WTC11 (cell line): Measurements from ENCODE around the gene CATSPERB. TPM values are rescaled to one million over a fixed set of nuclear protein-coding genes. Genes with fewer than 3 reads are reported as not detected.

ENCODE experiments used
- ATAC-seq: fragments of 200-7000 bp; cut with Tn5 transposase; 2 replicates; pipeline ENCODE4 v1.10.0; 2021; ENCODE audit warnings: mild to moderate bottlenecking, moderate library complexity
- CTCF ChIA-PET: fragments of 300-600 bp; sonication (Branson Sonifier 250); formaldehyde crosslinking; loops from one replicate; lab custom pipeline; 2021; ENCODE audit warnings: antibody characterized with exemption; lab: Charles Lee
- POLR2A ChIA-PET: fragments of 350-600 bp; sonication (Branson Sonifier 250); formaldehyde crosslinking; loops from one replicate; lab custom pipeline; 2021; ENCODE audit warnings: antibody characterized with exemption; lab: Charles Lee
- DNase-seq: peaks from one replicate; pipeline ENCODE4 v3.0.0; 2021; ENCODE audit warnings: low spot score
- H3K27ac Mint-ChIP-seq: 2 replicates; pipeline ENCODE4 v1.8.0; 2021; ENCODE audit warnings: mixed read lengths
- H3K27me3 Mint-ChIP-seq: 2 replicates; pipeline ENCODE4 v1.8.0; 2021; ENCODE audit warnings: low read depth, mild to moderate bottlenecking, moderate library complexity, mixed read lengths
- H3K36me3 Mint-ChIP-seq: 2 replicates; pipeline ENCODE4 v1.8.0; 2021; ENCODE audit warnings: mixed read lengths
- H3K4me1 Mint-ChIP-seq: 2 replicates; pipeline ENCODE4 v1.8.0; 2022; ENCODE audit warnings: mixed read lengths
- H3K4me3 Mint-ChIP-seq: 2 replicates; pipeline ENCODE4 v1.8.0; 2021; ENCODE audit warnings: mild to moderate bottlenecking, moderate library complexity, mixed read lengths
- H3K9me3 Mint-ChIP-seq: 2 replicates; pipeline ENCODE4 v1.8.0; 2021; ENCODE audit warnings: mixed read lengths
- ATF1 ChIP-seq: sonication (generic); formaldehyde crosslinking; IDR thresholded peaks from 2 replicates; pipeline ENCODE4 v1.8.1; 2023; ENCODE audit warnings: mild to moderate bottlenecking, moderate library complexity, missing genetic modification reagents
- FOXJ3 ChIP-seq: sonication (generic); formaldehyde crosslinking; IDR thresholded peaks from 2 replicates; pipeline ENCODE4 v1.9.0; 2021; ENCODE audit warnings: missing genetic modification reagents, mild to moderate bottlenecking, borderline replicate concordance
- FOXP1 ChIP-seq: sonication (generic); formaldehyde crosslinking; IDR thresholded peaks from 2 replicates; pipeline ENCODE4 v1.8.0; 2022; ENCODE audit warnings: missing genetic modification reagents, mild to moderate bottlenecking, moderate library complexity, borderline replicate concordance
- HMGA2 ChIP-seq: fragments of 250-450 bp; sonication (Bioruptor Pico); IDR thresholded peaks from 2 replicates; pipeline ENCODE4 v1.4.0; 2021; ENCODE audit warnings: mild to moderate bottlenecking, moderate library complexity
- JUN ChIP-seq: sonication (generic); formaldehyde crosslinking; IDR thresholded peaks from 2 replicates; pipeline ENCODE4 v1.8.0; 2023; ENCODE audit warnings: mild to moderate bottlenecking, missing genetic modification reagents
- KAT7 ChIP-seq: sonication (generic); formaldehyde crosslinking; IDR thresholded peaks from 2 replicates; pipeline ENCODE4 v1.8.1; 2023; ENCODE audit warnings: missing genetic modification reagents, mild to moderate bottlenecking, borderline replicate concordance
- MYBL2 ChIP-seq: sonication (generic); formaldehyde crosslinking; IDR thresholded peaks from 2 replicates; pipeline ENCODE4 v1.8.1; 2023; ENCODE audit warnings: mild to moderate bottlenecking, moderate library complexity, missing genetic modification reagents
- NFYB ChIP-seq: sonication (generic); formaldehyde crosslinking; conservative IDR thresholded peaks from 2 replicates; pipeline ENCODE4 v1.8.0; 2022; ENCODE audit warnings: low read depth, missing genetic modification reagents
- RELA ChIP-seq: sonication (generic); formaldehyde crosslinking; IDR thresholded peaks from 2 replicates; pipeline ENCODE4 v1.8.1; 2022; ENCODE audit warnings: missing genetic modification reagents, mild to moderate bottlenecking, borderline replicate concordance
- RORB ChIP-seq: fragments of 250-450 bp; sonication (Bioruptor Pico); IDR thresholded peaks from 2 replicates; pipeline ENCODE4 v1.9.0; 2021; ENCODE audit warnings: mild to moderate bottlenecking
- SMAD3 ChIP-seq: sonication (generic); formaldehyde crosslinking; IDR thresholded peaks from 2 replicates; pipeline ENCODE4 v1.8.0; 2022; ENCODE audit warnings: missing genetic modification reagents, mild to moderate bottlenecking, borderline replicate concordance
- TEAD4 ChIP-seq: sonication (generic); formaldehyde crosslinking; IDR thresholded peaks from 2 replicates; pipeline ENCODE4 v1.8.0; 2022; ENCODE audit warnings: mild to moderate bottlenecking, missing genetic modification reagents
- TP53 ChIP-seq: sonication (generic); formaldehyde crosslinking; IDR thresholded peaks from 2 replicates; pipeline ENCODE4 v1.8.1; 2023; ENCODE audit warnings: mild to moderate bottlenecking, missing genetic modification reagents
- ZBTB21 ChIP-seq: sonication (generic); formaldehyde crosslinking; IDR thresholded peaks from 2 replicates; pipeline ENCODE4 v1.8.1; 2023; ENCODE audit warnings: mild to moderate bottlenecking, missing genetic modification reagents, borderline replicate concordance
- ZNF423 ChIP-seq: fragments of 250-450 bp; sonication (Bioruptor Pico); IDR thresholded peaks from 2 replicates; pipeline ENCODE4 v2.1.2; 2022; ENCODE audit warnings: mild to moderate bottlenecking, moderate library complexity
- total RNA-seq: library from RNA; stranded (reverse); gene quantifications from 3 replicates; pipeline ENCODE4 v1.2.3, GENCODE V29; 2021
- TF ChIP-seq, protein P1 (sequence below): sonication (generic); formaldehyde crosslinking; IDR thresholded peaks from 2 replicates; pipeline ENCODE4 v1.8.1; 2023; ENCODE audit warnings: mild to moderate bottlenecking, missing genetic modification reagents, moderate library complexity
- TF ChIP-seq, protein P2 (sequence below): fragments of 250-450 bp; sonication (Bioruptor Pico); IDR thresholded peaks from 2 replicates; pipeline ENCODE4 v2.1.2; 2022; ENCODE audit warnings: mild to moderate bottlenecking, moderate library complexity
- TF ChIP-seq, protein P3 (sequence below): sonication (generic); formaldehyde crosslinking; IDR thresholded peaks from 2 replicates; pipeline ENCODE4 v1.8.1; 2022; ENCODE audit warnings: mild to moderate bottlenecking, missing genetic modification reagents, moderate library complexity, borderline replicate concordance
- TF ChIP-seq, protein P4 (sequence below): sonication (generic); formaldehyde crosslinking; IDR thresholded peaks from 2 replicates; pipeline ENCODE4 v1.8.0; 2022; ENCODE audit warnings: missing genetic modification reagents
- TF ChIP-seq, protein P5 (sequence below): fragments of 250-450 bp; sonication (Bioruptor Pico); conservative IDR thresholded peaks from 2 replicates; pipeline ENCODE4 v1.9.0; 2021; ENCODE audit warnings: mild to moderate bottlenecking

The CATSPERB gene
- total RNA-seq, 1 experiment from 2014 or later, result 0.11 TPM

DNA sequence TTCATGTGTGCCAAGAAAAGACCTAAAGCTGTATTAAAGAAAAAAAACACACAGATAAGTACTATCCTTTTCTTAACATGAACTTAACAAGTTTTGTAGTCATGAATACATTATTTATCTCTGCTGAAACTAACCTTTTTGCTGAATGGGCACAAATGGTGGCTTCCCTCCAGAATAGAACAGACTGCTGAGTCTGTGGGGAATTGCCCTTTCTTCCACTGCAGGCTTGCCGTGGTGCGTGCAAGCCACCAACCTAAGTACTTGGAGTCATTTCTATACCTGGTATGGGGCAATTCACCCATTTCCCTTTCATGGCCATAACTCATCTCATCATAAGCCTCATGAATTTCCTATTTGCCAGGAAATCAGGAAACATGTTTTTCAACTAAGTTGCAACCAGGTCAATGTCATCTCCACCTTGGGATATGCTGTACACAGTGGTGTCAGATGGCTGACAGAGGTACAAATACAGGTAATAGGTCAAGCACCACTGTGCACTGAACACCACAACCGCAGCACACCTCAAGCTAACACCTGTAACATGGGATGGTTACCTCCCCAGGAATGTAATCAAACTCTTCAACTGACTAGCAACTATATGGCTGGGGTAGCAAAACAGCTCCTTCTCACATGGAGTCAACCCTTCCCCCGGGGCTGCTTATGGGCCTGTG is 49.9 kb downstream of the CATSPERB start:
- ChIA-PET POLR2A (no interaction called here), CTCF (no interaction called here)
- Mint-ChIP-seq H3K9me3 (peaks cover 66% of the 10 kb centered on the region), H3K27me3 (no peaks in the 10 kb centered on the region), H3K4me3 (no peak overlapping the region), H3K27ac (no peak overlapping the region), H3K4me1 (peaks cover 3% of the 10 kb centered on the region; the same call in 1 of the 2 replicates)
- ATAC-seq (no peak), DNase-seq (no peak)
- TF ChIP-seq, protein P1, sequence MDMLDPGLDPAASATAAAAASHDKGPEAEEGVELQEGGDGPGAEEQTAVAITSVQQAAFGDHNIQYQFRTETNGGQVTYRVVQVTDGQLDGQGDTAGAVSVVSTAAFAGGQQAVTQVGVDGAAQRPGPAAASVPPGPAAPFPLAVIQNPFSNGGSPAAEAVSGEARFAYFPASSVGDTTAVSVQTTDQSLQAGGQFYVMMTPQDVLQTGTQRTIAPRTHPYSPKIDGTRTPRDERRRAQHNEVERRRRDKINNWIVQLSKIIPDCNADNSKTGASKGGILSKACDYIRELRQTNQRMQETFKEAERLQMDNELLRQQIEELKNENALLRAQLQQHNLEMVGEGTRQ (CRISPR knock-in tag), result no peak
- TF ChIP-seq, protein P2, sequence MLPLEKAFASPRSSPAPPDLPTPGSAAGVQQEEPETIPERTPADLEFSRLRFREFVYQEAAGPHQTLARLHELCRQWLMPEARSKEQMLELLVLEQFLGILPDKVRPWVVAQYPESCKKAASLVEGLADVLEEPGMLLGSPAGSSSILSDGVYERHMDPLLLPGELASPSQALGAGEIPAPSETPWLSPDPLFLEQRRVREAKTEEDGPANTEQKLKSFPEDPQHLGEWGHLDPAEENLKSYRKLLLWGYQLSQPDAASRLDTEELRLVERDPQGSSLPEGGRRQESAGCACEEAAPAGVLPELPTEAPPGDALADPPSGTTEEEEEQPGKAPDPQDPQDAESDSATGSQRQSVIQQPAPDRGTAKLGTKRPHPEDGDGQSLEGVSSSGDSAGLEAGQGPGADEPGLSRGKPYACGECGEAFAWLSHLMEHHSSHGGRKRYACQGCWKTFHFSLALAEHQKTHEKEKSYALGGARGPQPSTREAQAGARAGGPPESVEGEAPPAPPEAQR, result no peak
- TF ChIP-seq TP53 (CRISPR knock-in tag), result no peak
- TF ChIP-seq ATF1 (CRISPR knock-in tag), result no peak
- TF ChIP-seq JUN (CRISPR knock-in tag), result no peak
- TF ChIP-seq ZBTB21, result no peak
- TF ChIP-seq, protein P3, sequence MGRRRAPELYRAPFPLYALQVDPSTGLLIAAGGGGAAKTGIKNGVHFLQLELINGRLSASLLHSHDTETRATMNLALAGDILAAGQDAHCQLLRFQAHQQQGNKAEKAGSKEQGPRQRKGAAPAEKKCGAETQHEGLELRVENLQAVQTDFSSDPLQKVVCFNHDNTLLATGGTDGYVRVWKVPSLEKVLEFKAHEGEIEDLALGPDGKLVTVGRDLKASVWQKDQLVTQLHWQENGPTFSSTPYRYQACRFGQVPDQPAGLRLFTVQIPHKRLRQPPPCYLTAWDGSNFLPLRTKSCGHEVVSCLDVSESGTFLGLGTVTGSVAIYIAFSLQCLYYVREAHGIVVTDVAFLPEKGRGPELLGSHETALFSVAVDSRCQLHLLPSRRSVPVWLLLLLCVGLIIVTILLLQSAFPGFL (CRISPR knock-in tag), result no peak
- TF ChIP-seq KAT7 (CRISPR knock-in tag), result no peak
- no peak for TF ChIP-seq MYBL2 (CRISPR knock-in tag)
- TF ChIP-seq HMGA2 (CRISPR knock-in tag), result no peak
- TF ChIP-seq, all 79 proteins: peak for 0
- peaks cover 39% of the 10 kb centered on the region for H3K36me3 Mint-ChIP-seq

DNA sequence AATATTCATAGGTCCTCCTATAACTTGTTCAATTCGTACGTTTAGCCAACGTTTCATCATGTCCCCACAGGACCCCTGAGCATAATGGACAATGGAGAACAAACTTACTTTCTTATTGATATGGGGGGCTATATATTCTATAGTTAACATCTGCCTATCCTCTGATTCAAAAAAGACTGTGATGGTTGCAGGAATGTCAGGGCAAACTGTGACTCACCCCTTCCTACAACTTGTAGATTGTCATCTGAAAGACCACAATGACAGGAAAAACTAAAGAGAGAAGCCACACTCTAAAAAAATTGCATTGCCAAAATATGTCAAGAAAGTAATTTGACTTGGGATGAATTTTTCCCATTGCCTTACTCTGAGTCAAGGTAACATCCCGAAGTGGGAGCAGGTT is 50.8 kb downstream of the CATSPERB start:
- Mint-ChIP-seq H3K9me3 (peaks cover 75% of the 10 kb centered on the region), H3K36me3 (peaks cover 46% of the 10 kb centered on the region), H3K4me1 (peaks cover 3% of the 10 kb centered on the region; the same call in 1 of the 2 replicates), H3K27ac (no peak overlapping the region), H3K27me3 (peaks cover under 1% of the 10 kb centered on the region; the same call in 1 of the 2 replicates), H3K4me3 (no peak overlapping the region)
- no peak for DNase-seq
- ChIA-PET POLR2A (no interaction called here), CTCF (no interaction called here)
- ATAC-seq, result no peak
- TF ChIP-seq, protein P4, sequence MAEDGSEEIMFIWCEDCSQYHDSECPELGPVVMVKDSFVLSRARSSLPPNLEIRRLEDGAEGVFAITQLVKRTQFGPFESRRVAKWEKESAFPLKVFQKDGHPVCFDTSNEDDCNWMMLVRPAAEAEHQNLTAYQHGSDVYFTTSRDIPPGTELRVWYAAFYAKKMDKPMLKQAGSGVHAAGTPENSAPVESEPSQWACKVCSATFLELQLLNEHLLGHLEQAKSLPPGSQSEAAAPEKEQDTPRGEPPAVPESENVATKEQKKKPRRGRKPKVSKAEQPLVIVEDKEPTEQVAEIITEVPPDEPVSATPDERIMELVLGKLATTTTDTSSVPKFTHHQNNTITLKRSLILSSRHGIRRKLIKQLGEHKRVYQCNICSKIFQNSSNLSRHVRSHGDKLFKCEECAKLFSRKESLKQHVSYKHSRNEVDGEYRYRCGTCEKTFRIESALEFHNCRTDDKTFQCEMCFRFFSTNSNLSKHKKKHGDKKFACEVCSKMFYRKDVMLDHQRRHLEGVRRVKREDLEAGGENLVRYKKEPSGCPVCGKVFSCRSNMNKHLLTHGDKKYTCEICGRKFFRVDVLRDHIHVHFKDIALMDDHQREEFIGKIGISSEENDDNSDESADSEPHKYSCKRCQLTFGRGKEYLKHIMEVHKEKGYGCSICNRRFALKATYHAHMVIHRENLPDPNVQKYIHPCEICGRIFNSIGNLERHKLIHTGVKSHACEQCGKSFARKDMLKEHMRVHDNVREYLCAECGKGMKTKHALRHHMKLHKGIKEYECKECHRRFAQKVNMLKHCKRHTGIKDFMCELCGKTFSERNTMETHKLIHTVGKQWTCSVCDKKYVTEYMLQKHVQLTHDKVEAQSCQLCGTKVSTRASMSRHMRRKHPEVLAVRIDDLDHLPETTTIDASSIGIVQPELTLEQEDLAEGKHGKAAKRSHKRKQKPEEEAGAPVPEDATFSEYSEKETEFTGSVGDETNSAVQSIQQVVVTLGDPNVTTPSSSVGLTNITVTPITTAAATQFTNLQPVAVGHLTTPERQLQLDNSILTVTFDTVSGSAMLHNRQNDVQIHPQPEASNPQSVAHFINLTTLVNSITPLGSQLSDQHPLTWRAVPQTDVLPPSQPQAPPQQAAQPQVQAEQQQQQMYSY (CRISPR knock-in tag), result no peak
- no peak for TF ChIP-seq ATF1 (CRISPR knock-in tag)
- TF ChIP-seq FOXP1 (CRISPR knock-in tag), result no peak
- TF ChIP-seq ZNF423, result no peak
- no peak for TF ChIP-seq RELA
- TF ChIP-seq, protein P5, sequence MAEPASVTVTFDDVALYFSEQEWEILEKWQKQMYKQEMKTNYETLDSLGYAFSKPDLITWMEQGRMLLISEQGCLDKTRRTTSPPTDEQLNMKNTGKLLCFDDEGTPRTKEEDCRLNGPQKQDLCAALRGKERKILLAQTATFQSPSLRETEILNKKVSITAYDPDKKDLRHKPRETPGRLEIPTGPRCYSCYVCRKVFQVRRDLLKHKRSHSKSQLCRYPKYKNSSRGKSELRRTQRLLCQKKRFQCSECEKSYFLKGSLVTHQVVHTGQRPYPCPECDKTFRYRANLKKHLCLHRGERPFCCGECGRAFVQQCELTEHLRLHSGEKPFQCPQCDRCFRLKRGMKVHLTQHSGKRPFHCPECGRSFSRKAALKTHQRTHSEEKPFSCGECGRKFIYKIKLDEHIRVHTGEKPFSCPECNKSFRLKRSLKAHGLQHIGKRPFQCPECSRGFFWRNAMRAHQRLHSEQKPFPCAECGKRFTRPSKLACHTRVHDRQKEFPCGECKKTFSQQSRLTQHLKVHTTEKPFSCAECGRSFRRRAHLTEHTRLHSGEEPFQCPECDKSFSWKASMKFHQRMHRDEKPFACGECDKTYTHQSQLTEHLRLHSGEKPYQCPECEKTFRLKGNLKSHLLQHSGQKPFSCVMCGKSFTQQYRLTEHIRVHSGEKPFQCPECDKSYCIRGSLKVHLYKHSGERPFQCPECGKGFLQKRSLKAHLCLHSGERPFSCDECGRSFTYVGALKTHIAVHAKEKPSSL (CRISPR knock-in tag), result no peak
- no peak for TF ChIP-seq RORB (CRISPR knock-in tag)
- TF ChIP-seq SMAD3 (CRISPR knock-in tag), result no peak
- no peak for TF ChIP-seq TEAD4 (CRISPR knock-in tag)
- TF ChIP-seq ZBTB21, result no peak
- no peak for TF ChIP-seq NFYB (CRISPR knock-in tag)
- no peak for TF ChIP-seq FOXJ3 (CRISPR knock-in tag)
- TF ChIP-seq, protein P2, result no peak
